H1 (cell line): ENCODE measurements around the gene CTBP2. TPM values are rescaled to one million over a fixed set of nuclear protein-coding genes. Genes with fewer than 3 reads are reported as not detected.

ENCODE experiments used
- CTCF ChIA-PET: fragments of 300-600 bp; sonication (Branson Sonifier 250); formaldehyde crosslinking; loops from one replicate; lab custom pipeline; 2021; ENCODE audit not compliant: partially characterized antibody; lab: Charles Lee
- POLR2A ChIA-PET: fragments of 300-600 bp; sonication (Branson Sonifier 250); formaldehyde crosslinking; loops from one replicate; lab custom pipeline; 2021; ENCODE audit warnings: inconsistent platforms; ENCODE audit not compliant: partially characterized antibody; lab: Charles Lee
- DNase-seq, 2 experiments: peaks; one replicate each; pipeline versions ENCODE4 v3.0.0 to v3.0.0-alpha.2; 2010 to 2022; ENCODE audit warnings: low spot score in 2 of 2, low read depth in 1 of 2, mixed read lengths in 1 of 2
- FAIRE-seq: peaks from 2 replicates; lab custom pipeline; 2011; peaks lifted over from hg19 to GRCh38; lab: Jason Lieb, UNC
- H2AFZ ChIP-seq: 2 replicates; pipeline ENCODE4 v1.8.1; 2012; ENCODE audit warnings: low read length, inconsistent platforms
- H2AK5ac ChIP-seq: 2 replicates; pipeline ENCODE4 v1.6.1; 2013; ENCODE audit warnings: low read depth, low read length
- H2BK120ac ChIP-seq: replicated peaks from 2 replicates; pipeline ENCODE3; 2013; ENCODE audit warnings: low read depth, low read length, inconsistent platforms
- H2BK12ac ChIP-seq: 2 replicates; pipeline ENCODE4 v1.6.1; 2013; ENCODE audit warnings: low read depth, low read length
- H2BK15ac ChIP-seq: 2 replicates; pipeline ENCODE4 v1.6.1; 2013; ENCODE audit warnings: low read length
- H2BK20ac ChIP-seq: 2 replicates; pipeline ENCODE4 v1.6.1; 2013; ENCODE audit warnings: low read length
- H2BK5ac ChIP-seq: 2 replicates; pipeline ENCODE4 v1.6.1; 2013; ENCODE audit warnings: low read depth, low read length
- H3K14ac ChIP-seq: 2 replicates; pipeline ENCODE4 v1.6.1; 2013; ENCODE audit warnings: inconsistent platforms; ENCODE audit not compliant: insufficient read length
- H3K18ac ChIP-seq: 2 replicates; pipeline ENCODE4 v1.6.1; 2013; ENCODE audit warnings: low read length; ENCODE audit errors: extremely low read depth
- H3K23ac ChIP-seq: 2 replicates; pipeline ENCODE4 v1.6.1; 2013; ENCODE audit warnings: inconsistent platforms; ENCODE audit not compliant: insufficient read length
- H3K23me2 ChIP-seq: 2 replicates; pipeline ENCODE4 v1.6.1; 2013; ENCODE audit warnings: low read depth, low read length
- H3K27ac ChIP-seq: 2 replicates; pipeline ENCODE4 v1.6.1; 2011; ENCODE audit warnings: low read depth, low read length, inconsistent platforms
- H3K27me3 ChIP-seq, 4 experiments: replicated peaks in 1 of 4; 1 replicate in 1 of 4; 2 replicates in 3 of 4; pipeline versions ENCODE4 v1.6.1 to v1.8.1; 2011 to 2013; ENCODE audit warnings: low read length in 3 of 4, mild to moderate bottlenecking in 3 of 4, inconsistent platforms in 2 of 4, mixed read lengths in 2 of 4, moderate library complexity in 1 of 4; ENCODE audit not compliant: control insufficient read depth in 3 of 4, insufficient read depth in 3 of 4; ENCODE audit errors: extremely low read depth in 1 of 4
- H3K36me3 ChIP-seq, 4 experiments: 2 replicates each; pipeline versions ENCODE4 v1.6.1 to v1.8.1; 2011 to 2013; ENCODE audit warnings: mild to moderate bottlenecking in 4 of 4, low read length in 3 of 4, moderate library complexity in 2 of 4, control low read depth in 1 of 4, inconsistent platforms in 1 of 4; ENCODE audit not compliant: insufficient read depth in 4 of 4, control insufficient read depth in 2 of 4
- H3K4ac ChIP-seq: replicated peaks from 2 replicates; pipeline ENCODE3; 2013; ENCODE audit warnings: low read length, low read depth, mixed read lengths, inconsistent platforms; ENCODE audit not compliant: insufficient read length
- H3K4me1 ChIP-seq, 4 experiments: replicated peaks in 1 of 4; 1 replicate in 1 of 4; 2 replicates in 3 of 4; pipeline versions ENCODE4 v1.6.1 to v1.8.1; 2011 to 2013; ENCODE audit warnings: low read length in 3 of 4, inconsistent platforms in 2 of 4, mixed read lengths in 1 of 4; ENCODE audit not compliant: insufficient read depth in 4 of 4, control insufficient read depth in 3 of 4
- H3K4me2 ChIP-seq, 2 experiments: 2 replicates each; pipeline versions ENCODE4 v1.6.1 to v1.8.1; 2011 to 2013; ENCODE audit warnings: low read depth in 2 of 2, low read length in 2 of 2, control low read depth in 1 of 2, inconsistent platforms in 1 of 2, mild to moderate bottlenecking in 1 of 2; ENCODE audit not compliant: insufficient read depth in 1 of 2
- H3K4me3 ChIP-seq, 4 experiments: fragments of 200-600, 300-600 bp in 1 of 4; sonication (generic), shearing (Covaris generic), sonication (Bioruptor Twin) in 1 of 4; 2 replicates each; pipeline versions ENCODE4 v1.5.1 to v1.8.1; 2011 to 2016; ENCODE audit warnings: low read length in 4 of 4, low read depth in 3 of 4, control low read depth in 2 of 4, inconsistent platforms in 2 of 4, mild to moderate bottlenecking in 2 of 4, mixed read lengths in 1 of 4, moderate library complexity in 1 of 4; ENCODE audit not compliant: insufficient read depth in 2 of 4; ENCODE audit errors: extremely low read depth in 1 of 4
- H3K56ac ChIP-seq: replicated peaks from 2 replicates; pipeline ENCODE3; 2013; ENCODE audit warnings: low read depth, mild to moderate bottlenecking, mixed read lengths, low read length, inconsistent platforms; ENCODE audit not compliant: insufficient read length
- H3K79me1 ChIP-seq: 2 replicates; pipeline ENCODE4 v1.6.1; 2013; ENCODE audit warnings: low read depth, low read length, control low read depth
- H3K79me2 ChIP-seq, 2 experiments: 2 replicates each; pipeline versions ENCODE4 v1.6.1 to v1.8.1; 2012 to 2013; ENCODE audit warnings: low read length in 2 of 2, mild to moderate bottlenecking in 2 of 2, inconsistent platforms in 1 of 2; ENCODE audit not compliant: insufficient read depth in 2 of 2, control insufficient read depth in 1 of 2
- H3K9ac ChIP-seq, 4 experiments: replicated peaks in 1 of 4; 1 replicate in 1 of 4; 2 replicates in 3 of 4; pipeline versions ENCODE4 v1.6.1 to v1.8.1; 2011 to 2013; ENCODE audit warnings: low read depth in 3 of 4, low read length in 3 of 4, control low read depth in 2 of 4, mild to moderate bottlenecking in 2 of 4, moderate library complexity in 2 of 4, inconsistent platforms in 1 of 4; ENCODE audit errors: extremely low read depth in 1 of 4
- H3K9me3 ChIP-seq, 2 experiments: 2 replicates each; pipeline versions ENCODE4 v1.6.1 to v1.8.1; 2012 to 2013; ENCODE audit warnings: mild to moderate bottlenecking in 2 of 2, moderate library complexity in 2 of 2, control low read depth in 1 of 2, inconsistent platforms in 1 of 2, low read depth in 1 of 2, low read length in 1 of 2, mixed read lengths in 1 of 2; ENCODE audit not compliant: insufficient read depth in 2 of 2
- H4K20me1 ChIP-seq, 2 experiments: replicated peaks in 1 of 2; 2 replicates each; pipeline versions ENCODE3 to v1.8.1; 2011 to 2013; ENCODE audit warnings: inconsistent platforms in 2 of 2, low read length in 2 of 2, mild to moderate bottlenecking in 1 of 2; ENCODE audit not compliant: insufficient read depth in 2 of 2, control insufficient read depth in 1 of 2
- H4K5ac ChIP-seq: 2 replicates; pipeline ENCODE4 v1.6.1; 2013; ENCODE audit warnings: low read length, low read depth, mixed read lengths, inconsistent platforms; ENCODE audit not compliant: insufficient read length
- H4K8ac ChIP-seq: 2 replicates; pipeline ENCODE4 v1.8.0; 2013; ENCODE audit warnings: mild to moderate bottlenecking, moderate library complexity, low read length, inconsistent platforms; ENCODE audit not compliant: insufficient read depth; ENCODE audit errors: extremely low read depth
- H4K91ac ChIP-seq: replicated peaks from 2 replicates; pipeline ENCODE3; 2013; ENCODE audit warnings: low read length, mixed read lengths, inconsistent platforms; ENCODE audit not compliant: insufficient read length
- CBX5 ChIP-seq: fragments of 300-800, 300-1000 bp; sonication (generic); IDR thresholded peaks from 2 replicates; pipeline ENCODE4 v1.7.1; 2016; ENCODE audit warnings: antibody characterized with exemption, low read length, low read depth
- EZH2 ChIP-seq: fragments of 200-600 bp; sonication (generic); IDR thresholded peaks from 2 replicates; pipeline ENCODE4 v1.7.1; 2012; ENCODE audit warnings: low read depth, mild to moderate bottlenecking, moderate library complexity, low read length, inconsistent platforms; ENCODE audit not compliant: severe bottlenecking
- JUND ChIP-seq: IDR thresholded peaks from 2 replicates; pipeline ENCODE4 v1.6.1; 2011; ENCODE audit warnings: mild to moderate bottlenecking, improper control_type of control experiment, low read length
- POU5F1 ChIP-seq: IDR thresholded peaks from 2 replicates; pipeline ENCODE4 v1.6.1; 2011; ENCODE audit warnings: low read depth, mild to moderate bottlenecking, low read length, moderate library complexity
- RNF2 ChIP-seq: fragments of 200-900, 300-1000 bp; sonication (generic); IDR thresholded peaks from 2 replicates; pipeline ENCODE4 v1.7.1; 2016; ENCODE audit warnings: borderline replicate concordance, low read depth, mild to moderate bottlenecking, antibody characterized with exemption, low read length; ENCODE audit not compliant: poor library complexity, severe bottlenecking; ENCODE audit errors: missing control alignments
- SP1 ChIP-seq: IDR thresholded peaks from 2 replicates; pipeline ENCODE4 v1.6.1; 2011; ENCODE audit warnings: low read depth, low read length
- WGBS, 2 experiments: shearing (Covaris generic) in 1 of 2; methylation state at CpG; one replicate each; pipeline versions ENCODE4 v1.1.6 to v1.1.7; 2013 to 2015; ENCODE audit warnings: low lambda C conversion rate in 2 of 2, mixed read lengths in 2 of 2, inconsistent platforms in 1 of 2, low coverage in 1 of 2, missing lambda C conversion rate in 1 of 2; ENCODE audit not compliant: insufficient replicate concordance in 2 of 2, insufficient coverage in 1 of 2, insufficient read length in 1 of 2; ENCODE audit errors: extremely low coverage in 1 of 2, missing lambda C conversion rate in 1 of 2; 5-methylcytosine and 5-hydroxymethylcytosine counted together
- polyA plus RNA-seq, 7 experiments: library from polyadenylated mRNA; depleted of rRNA in 3 of 7; stranded (reverse) in 5 of 7; unstranded in 2 of 7; fragments of >200 nt in 5 of 7; fragments of 200-250 nt in 2 of 7; gene quantifications; 1 replicate in 5 of 7; 2 replicates in 1 of 7; 4 replicates in 1 of 7; pipeline versions ENCODE4 v1.2.1 to v1.2.3, GENCODE V29; 2011 to 2013; ENCODE audit warnings: missing spikeins in 2 of 7, mixed read lengths in 2 of 7
- total RNA-seq: library from RNA; stranded (reverse); fragmentation: NEBNext Ultra II Directional; extraction: Animal tissue kit (Norgen Biotek cat#: 25700); gene quantifications from 2 replicates; pipeline ENCODE4 v1.2.1, GENCODE V29; 2021
- TF ChIP-seq, protein P1 (sequence below): IDR thresholded peaks from 2 replicates; pipeline ENCODE4 v1.6.1; 2011; ENCODE audit warnings: low read length, improper control_type of control experiment
- TF ChIP-seq, protein P2 (sequence below): IDR thresholded peaks from 2 replicates; pipeline ENCODE4 v1.6.1; 2012; ENCODE audit warnings: inconsistent platforms

CTBP2 gene
- total and polyA plus RNA-seq, 2 of the 8 experiments (the other 6 are each of a cell fraction or from before 2014, with no cell fraction given): 208 to 221 TPM

DNA sequence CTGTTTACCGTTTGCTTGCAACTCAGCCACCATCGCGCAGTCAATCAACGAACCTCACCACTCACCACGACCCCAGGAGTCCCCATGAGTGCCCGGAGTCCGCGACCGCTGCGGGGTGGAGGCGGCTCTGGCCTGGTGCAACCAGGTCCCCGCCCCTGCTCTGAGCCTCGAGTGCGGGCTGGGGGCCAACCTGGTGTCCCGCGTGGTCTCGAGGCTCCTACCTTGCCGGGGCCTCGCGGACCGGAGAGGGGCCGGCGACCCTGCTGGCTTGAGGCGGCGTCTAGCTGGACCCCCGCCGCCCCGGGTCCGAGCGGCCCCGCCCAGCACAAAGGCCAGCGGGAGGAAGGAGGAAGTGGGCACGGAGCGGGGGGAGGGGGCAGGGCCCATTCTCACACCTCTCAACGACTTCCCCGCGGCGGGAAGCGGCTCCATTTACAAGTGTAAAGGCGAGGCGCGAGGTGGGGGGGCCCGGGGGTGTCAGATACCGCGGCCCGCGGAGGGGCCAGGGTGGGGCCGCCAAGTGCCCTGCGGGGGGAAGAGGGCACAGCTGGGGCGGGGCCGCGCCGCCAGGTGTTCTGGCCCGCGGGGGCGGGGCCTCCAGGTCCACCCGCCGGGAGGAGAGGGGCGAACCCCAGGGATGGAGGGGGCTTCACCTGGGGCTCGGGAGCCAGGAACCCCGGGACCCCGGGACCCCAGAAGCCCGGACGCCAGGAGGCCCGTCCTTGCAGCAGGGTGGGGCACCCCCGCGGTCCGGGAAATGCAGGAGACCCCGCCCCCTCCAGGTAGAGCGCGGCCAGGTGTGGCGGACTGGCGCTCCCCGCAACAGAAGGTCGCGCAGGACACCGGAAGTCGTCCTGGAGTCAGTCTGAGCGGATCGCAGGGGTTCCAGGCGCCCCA, 8.6 kb downstream of the CTBP2 start:
- Histone ChIP-seq H4K8ac (peak overlapping the region; percentile 91), H2BK120ac (peak overlapping the region; percentile 80), H2BK5ac (peak overlapping the region; percentile 98), H3K9me3 (no peaks in the 10 kb centered on the region), H3K4ac (peak overlapping the region; percentile 92), H3K4me2 (peak overlapping the region; percentile 79 to 84), H3K4me1 (peaks cover 40 to 58% (median 50%) of the 10 kb centered on the region in 4 experiments), H3K14ac (no peak overlapping the region), H2BK15ac (no peak overlapping the region), H3K9ac (peak overlapping the region in 3 of 4 experiments; percentile 39 to 47 (median 39); a peak in 5 of 7 replicates), H2AK5ac (peak overlapping the region; percentile 99), H4K91ac (peak overlapping the region; percentile 97), H3K56ac (peak overlapping the region; percentile 48), H3K23ac (no peak overlapping the region), H3K36me3 (peaks cover 0 to 40% (median 4%) of the 10 kb centered on the region in 4 experiments; a peak in 6 of 8 replicates), H3K23me2 (peaks cover 3% of the 10 kb centered on the region), H2BK12ac (peak overlapping the region; percentile 98), H3K4me3 (peak overlapping the region; percentile 17 to 87 (median 28)), H2AFZ (no peak overlapping the region), H3K79me2 (peaks cover 71 to 97% of the 10 kb centered on the region in 2 experiments), H4K5ac (peak overlapping the region; percentile 37), H3K27ac (peak overlapping the region; percentile 81), H3K27me3 (no peaks in the 10 kb centered on the region), H3K79me1 (peaks cover 12% of the 10 kb centered on the region), H3K18ac (peak overlapping the region; percentile 80), H4K20me1 (peaks cover 32 to 37% of the 10 kb centered on the region in 2 experiments), H2BK20ac (peak overlapping the region; percentile 49; the same call in 1 of the 2 replicates)
- WGBS, 2 experiments: 8% methylated on average over 20 of the region's 81 CpGs; no CpG with 5 or more reads in 1 of the 2 experiments
- POLR2A ChIA-PET: interaction anchor here (0.9 to 3.9 kb wide), 7 partner anchors 9 to 95 kb away, joined by 3 to 22 read pairs (median 10); partner anchors contain the start of gene CTBP2
- FAIRE-seq (no peak), DNase-seq (peak; percentile 77 to 91)
- CTCF ChIA-PET: interaction anchor here (1.0 to 1.2 kb wide), 2 partner anchors 16 to 27 kb away, joined by 3 read pairs; no protein-coding TSS in a partner anchor
- TF ChIP-seq CBX5: no peak
- TF ChIP-seq SP1: 0 out of 2 replicates have a peak, but pooled peaks have one; percentile 14
- no peak for TF ChIP-seq EZH2
- TF ChIP-seq POU5F1: 0 out of 2 replicates have a peak, but pooled peaks have one; percentile 2
- TF ChIP-seq JUND: 0 out of 2 replicates have a peak, but pooled peaks have one; percentile 18
- TF ChIP-seq, protein P1, sequence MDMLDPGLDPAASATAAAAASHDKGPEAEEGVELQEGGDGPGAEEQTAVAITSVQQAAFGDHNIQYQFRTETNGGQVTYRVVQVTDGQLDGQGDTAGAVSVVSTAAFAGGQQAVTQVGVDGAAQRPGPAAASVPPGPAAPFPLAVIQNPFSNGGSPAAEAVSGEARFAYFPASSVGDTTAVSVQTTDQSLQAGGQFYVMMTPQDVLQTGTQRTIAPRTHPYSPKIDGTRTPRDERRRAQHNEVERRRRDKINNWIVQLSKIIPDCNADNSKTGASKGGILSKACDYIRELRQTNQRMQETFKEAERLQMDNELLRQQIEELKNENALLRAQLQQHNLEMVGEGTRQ: 0 out of 2 replicates have a peak, but pooled peaks have one; percentile 13
- no peak for TF ChIP-seq RNF2
- TF ChIP-seq, protein P2, sequence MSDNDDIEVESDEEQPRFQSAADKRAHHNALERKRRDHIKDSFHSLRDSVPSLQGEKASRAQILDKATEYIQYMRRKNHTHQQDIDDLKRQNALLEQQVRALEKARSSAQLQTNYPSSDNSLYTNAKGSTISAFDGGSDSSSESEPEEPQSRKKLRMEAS: peak; percentile 68
